HepG2 (cell line): Measurements from ENCODE around the gene YWHAB. TPM values are rescaled to one million over a fixed set of nuclear protein-coding genes. Genes with fewer than 3 reads are reported as not detected.
A peak's percentile ranks its signal among the peaks of the same experiment; 100 is the strongest.

Experiments used
- BRCA1 ChIP-seq: sonication (generic); formaldehyde crosslinking; IDR thresholded peaks from 2 replicates; pipeline ENCODE4 v1.4.0; 2020; ENCODE audit warnings: missing genetic modification reagents
- CBX2 ChIP-seq, 2 experiments: fragments of 200-600 bp in 1 of 2; sonication (generic); formaldehyde crosslinking in 1 of 2; IDR thresholded peaks; 2 replicates each; pipeline versions ENCODE4 v1.7.0 to v1.8.1; 2018 to 2022; ENCODE audit warnings: low read depth in 2 of 2, low read length in 1 of 2, mild to moderate bottlenecking in 1 of 2, missing genetic modification reagents in 1 of 2
- CHCHD3 ChIP-seq: sonication (generic); formaldehyde crosslinking; IDR thresholded peaks from 2 replicates; pipeline ENCODE4 v1.8.0; 2022; ENCODE audit warnings: mild to moderate bottlenecking, missing genetic modification reagents, moderate library complexity
- FOSL2 ChIP-seq: sonication (generic); formaldehyde crosslinking; IDR thresholded peaks from 2 replicates; pipeline ENCODE4 v1.4.0; 2020; ENCODE audit warnings: missing genetic modification reagents
- KDM5A ChIP-seq: fragments of 200-600 bp; sonication (generic); IDR thresholded peaks from 2 replicates; pipeline ENCODE4 v1.7.0; 2018; ENCODE audit warnings: antibody characterized with exemption, mild to moderate bottlenecking, low read length, borderline replicate concordance
- PRDM15 ChIP-seq: sonication (generic); formaldehyde crosslinking; IDR thresholded peaks from 2 replicates; pipeline ENCODE4 v1.4.0; 2020; ENCODE audit warnings: missing genetic modification reagents
- TCF7L2 ChIP-seq: IDR thresholded peaks from 2 replicates; pipeline ENCODE4 v1.6.1; 2011; ENCODE audit warnings: mild to moderate bottlenecking, low read depth, low read length, moderate library complexity
- TOPORS ChIP-seq: sonication (generic); formaldehyde crosslinking; IDR thresholded peaks from 2 replicates; pipeline ENCODE4 v1.8.0; 2023; ENCODE audit warnings: mild to moderate bottlenecking, missing genetic modification reagents
- U2AF1 ChIP-seq: fragments of 200-400 bp; formaldehyde crosslinking; optimal IDR thresholded peaks from 2 replicates; pipeline ENCODE3; 2017; ENCODE audit warnings: mild to moderate bottlenecking, low read depth, low read length
- ZBTB38 ChIP-seq: sonication (generic); formaldehyde crosslinking; IDR thresholded peaks from 2 replicates; pipeline ENCODE4 v1.5.1; 2020; ENCODE audit warnings: mild to moderate bottlenecking, missing genetic modification reagents
- ZC3H13 ChIP-seq: sonication (generic); formaldehyde crosslinking; IDR thresholded peaks from 2 replicates; pipeline ENCODE4 v1.8.1; 2023; ENCODE audit warnings: mild to moderate bottlenecking, missing genetic modification reagents, moderate library complexity
- ZNF17 ChIP-seq: sonication (generic); formaldehyde crosslinking; IDR thresholded peaks from 2 replicates; pipeline ENCODE4 v1.5.0; 2020; ENCODE audit warnings: mild to moderate bottlenecking, missing genetic modification reagents
- ZNF232 ChIP-seq: sonication (generic); formaldehyde crosslinking; IDR thresholded peaks from 2 replicates; pipeline ENCODE4 v1.4.0; 2020; ENCODE audit warnings: missing genetic modification reagents, borderline replicate concordance
- ZNF260 ChIP-seq: sonication (generic); formaldehyde crosslinking; IDR thresholded peaks from 2 replicates; pipeline ENCODE4 v1.4.0; 2020; ENCODE audit warnings: missing genetic modification reagents, low read depth, mild to moderate bottlenecking, borderline replicate concordance
- ZNF263 ChIP-seq: sonication (generic); formaldehyde crosslinking; IDR thresholded peaks from 2 replicates; pipeline ENCODE4 v1.4.0; 2020; ENCODE audit warnings: missing genetic modification reagents
- ZNF432 ChIP-seq: sonication (generic); formaldehyde crosslinking; IDR thresholded peaks from 2 replicates; pipeline ENCODE4 v1.5.0; 2020; ENCODE audit warnings: missing genetic modification reagents, mild to moderate bottlenecking, borderline replicate concordance
- ZNF607 ChIP-seq: sonication (generic); formaldehyde crosslinking; IDR thresholded peaks from 2 replicates; pipeline ENCODE4 v1.5.1; 2020; ENCODE audit warnings: missing genetic modification reagents, mild to moderate bottlenecking, borderline replicate concordance
- ZNF619 ChIP-seq: sonication (generic); formaldehyde crosslinking; IDR thresholded peaks from 2 replicates; pipeline ENCODE4 v1.4.0; 2020; ENCODE audit warnings: mild to moderate bottlenecking, missing genetic modification reagents
- ZNF766 ChIP-seq: sonication (generic); formaldehyde crosslinking; IDR thresholded peaks from 2 replicates; pipeline ENCODE4 v1.5.0; 2020; ENCODE audit warnings: missing genetic modification reagents, borderline replicate concordance
- ZNF784 ChIP-seq: sonication (generic); formaldehyde crosslinking; IDR thresholded peaks from 2 replicates; pipeline ENCODE4 v1.5.1; 2020; ENCODE audit warnings: missing genetic modification reagents, mild to moderate bottlenecking, borderline replicate concordance
- ZNF850 ChIP-seq: sonication (generic); formaldehyde crosslinking; conservative IDR thresholded peaks from 2 replicates; pipeline ENCODE4 v1.9.0; 2021; ENCODE audit warnings: mild to moderate bottlenecking, missing genetic modification reagents
- polyA plus RNA-seq, 8 experiments: library from polyadenylated mRNA; depleted of rRNA in 3 of 8; stranded (reverse) in 7 of 8; unstranded in 1 of 8; fragments of >200 nt; fragmentation: Illumina TruSeq in 4 of 8; extraction: Trizol in 4 of 8; gene quantifications; 2 replicates each; pipeline versions ENCODE4 v1.2.1 to v1.2.3, GENCODE V29; 2011 to 2016; ENCODE audit warnings: low read depth in 4 of 8, missing spikeins in 1 of 8, mixed read lengths in 1 of 8; ENCODE audit not compliant: insufficient read depth in 1 of 8
- total RNA-seq, 5 experiments: library from RNA; depleted of rRNA; stranded (reverse); fragments of >200 nt; fragmentation: Illumina TruSeq; extraction: Trizol; gene quantifications; 2 replicates each; pipeline ENCODE4 v1.2.3, GENCODE V29; 2016; ENCODE audit warnings: low read depth in 1 of 5
- TF ChIP-seq, protein P1 (sequence below): sonication (generic); formaldehyde crosslinking; IDR thresholded peaks from 2 replicates; pipeline ENCODE4 v1.8.0; 2022; ENCODE audit warnings: missing genetic modification reagents, low read depth, mild to moderate bottlenecking, borderline replicate concordance
- TF ChIP-seq, protein P2 (sequence below): IDR thresholded peaks from 2 replicates; pipeline ENCODE4 v1.6.1; 2016; ENCODE audit warnings: missing compliant biosample characterization, missing genetic modification reagents, borderline replicate concordance

YWHAB gene
- total and polyA plus RNA-seq, 2 of the 13 experiments (the other 11 are each of a cell fraction or from before 2014, with no cell fraction given): 77.2 to 121 TPM

GRCh38 chr20:44909872-44910689 is 24.6 kb downstream of the YWHAB start, which contains the start of gene PABPC1L (continued):
- peak; percentile 11; the same call in 1 of the 2 replicates for TF ChIP-seq ZNF850 (CRISPR knock-in tag)
- TF ChIP-seq BRCA1 (CRISPR knock-in tag): no peak; the same call in 1 of the 2 replicates
- 0 out of 2 replicates have a peak, but pooled peaks have one; percentile 61 for TF ChIP-seq ZNF232 (CRISPR knock-in tag)
- TF ChIP-seq TCF7L2: no peak
- TF ChIP-seq TOPORS (CRISPR knock-in tag): peak; percentile 35; the same call in 1 of the 2 replicates
- TF ChIP-seq ZNF17 (CRISPR knock-in tag): no peak
- 0 out of 2 replicates have a peak, but pooled peaks have one; percentile 24 for TF ChIP-seq ZNF263 (CRISPR knock-in tag)
- no peak for TF ChIP-seq ZNF260 (CRISPR knock-in tag)
- TF ChIP-seq CBX2 (IDR thresholded peaks at IDR 0.05; ENCODE audit: low read depth, low read length): no peak
- TF ChIP-seq CBX2 (CRISPR knock-in tag; IDR thresholded peaks at IDR 0.05; ENCODE audit: low read depth): no peak; the same call in 1 of the 2 replicates
- TF ChIP-seq, protein P1, sequence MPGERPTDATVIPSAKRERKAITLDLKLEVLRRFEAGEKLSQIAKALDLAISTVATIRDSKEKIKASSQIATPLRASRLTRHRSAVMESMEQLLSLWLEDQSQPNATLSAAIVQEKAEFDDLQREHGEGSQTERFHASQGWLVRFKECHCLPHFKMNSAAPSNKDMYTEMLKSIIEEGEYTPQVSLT (CRISPR knock-in tag): no peak; the same call in 1 of the 2 replicates
- TF ChIP-seq ZBTB38: no peak; the same call in 1 of the 2 replicates
- TF ChIP-seq FOSL2 (CRISPR knock-in tag): peak; percentile 59; the same call in 1 of the 2 replicates
- TF ChIP-seq PRDM15: no peak
- no peak for TF ChIP-seq ZNF432 (CRISPR knock-in tag)
- no peak for TF ChIP-seq ZNF619 (CRISPR knock-in tag)
- no peak for TF ChIP-seq ZNF784 (CRISPR knock-in tag)
- peak; percentile 91; the same call in 1 of the 2 replicates for TF ChIP-seq CHCHD3 (CRISPR knock-in tag)
- TF ChIP-seq ZC3H13: peak; percentile 97
- 0 out of 2 replicates have a peak, but pooled peaks have one; percentile 36 for TF ChIP-seq ZNF607
- TF ChIP-seq U2AF1: no peak
- 0 out of 2 replicates have a peak, but pooled peaks have one; percentile 23 for TF ChIP-seq ZNF766 (CRISPR knock-in tag)
- no peak for TF ChIP-seq KDM5A
- TF ChIP-seq, protein P2, sequence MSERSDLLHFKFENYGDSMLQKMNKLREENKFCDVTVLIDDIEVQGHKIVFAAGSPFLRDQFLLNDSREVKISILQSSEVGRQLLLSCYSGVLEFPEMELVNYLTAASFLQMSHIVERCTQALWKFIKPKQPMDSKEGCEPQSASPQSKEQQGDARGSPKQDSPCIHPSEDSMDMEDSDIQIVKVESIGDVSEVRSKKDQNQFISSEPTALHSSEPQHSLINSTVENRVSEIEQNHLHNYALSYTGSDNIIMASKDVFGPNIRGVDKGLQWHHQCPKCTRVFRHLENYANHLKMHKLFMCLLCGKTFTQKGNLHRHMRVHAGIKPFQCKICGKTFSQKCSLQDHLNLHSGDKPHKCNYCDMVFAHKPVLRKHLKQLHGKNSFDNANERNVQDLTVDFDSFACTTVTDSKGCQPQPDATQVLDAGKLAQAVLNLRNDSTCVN (CRISPR knock-in tag): peak; percentile 76; the same call in 1 of the 2 replicates
